Kidney glomerular epithelial cell (primary cell): ENCODE data around the gene HIC1.

Experiments used
- DNase-seq: peaks from one replicate; lab custom pipeline; 2025; lab: John Stamatoyannopoulos, UW

HIC1 gene

DNA sequence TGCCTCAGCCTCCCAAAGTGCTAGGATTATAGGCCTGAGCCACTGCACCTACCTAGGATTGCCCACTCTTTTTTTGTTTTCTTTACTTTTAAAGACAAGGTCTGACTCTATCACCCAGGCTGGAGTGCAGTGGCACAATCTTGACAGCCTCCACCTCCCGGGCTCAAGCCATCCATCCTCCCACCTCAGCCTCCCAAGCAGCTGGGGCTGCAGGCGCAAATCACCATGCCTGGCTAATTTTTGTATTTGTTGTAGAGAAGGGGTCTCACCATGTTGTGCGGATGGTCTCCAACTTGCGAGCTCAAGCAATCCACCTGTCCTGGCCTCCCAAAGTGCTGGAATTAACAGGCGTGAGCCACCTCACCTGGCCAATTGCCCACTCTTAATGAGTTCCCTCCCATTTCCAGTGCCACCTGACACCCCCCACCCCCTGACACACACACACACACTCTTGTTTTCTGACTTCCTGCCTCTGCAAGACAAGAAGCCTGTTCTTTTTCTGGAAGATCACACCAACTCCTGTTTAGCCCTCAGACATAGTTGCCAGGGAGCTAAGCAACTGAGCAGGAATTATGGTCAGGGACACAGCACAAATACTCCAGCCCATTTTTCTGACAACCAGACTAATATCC, 10.5 kb upstream of the HIC1 start:
- no peak for DNase-seq

- no peak for DNase-seq
Observed at GRCh38 chr17:2047590-2047989, 7.3 kb upstream of the HIC1 start.

DNA sequence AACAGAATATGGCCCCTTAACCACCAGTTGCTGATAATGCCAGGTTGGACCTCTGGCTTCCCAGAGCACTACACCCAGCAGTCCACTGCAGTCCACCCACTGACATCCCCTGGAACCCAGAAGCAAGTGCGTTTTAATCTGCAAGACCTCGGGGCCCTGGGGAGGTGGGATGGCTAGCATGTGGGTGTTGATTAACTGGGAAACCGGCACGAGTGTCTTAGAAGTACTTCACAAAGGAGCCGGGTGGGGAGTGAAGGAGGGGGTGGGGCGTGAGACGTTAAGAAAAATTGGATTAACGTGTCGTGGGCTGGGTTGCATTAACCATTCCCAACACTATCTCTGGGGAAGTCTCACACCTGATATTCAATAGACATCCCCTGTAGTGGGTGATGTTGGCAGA, 6.1 kb upstream of the HIC1 start:
- DNase-seq: no peak

DNA sequence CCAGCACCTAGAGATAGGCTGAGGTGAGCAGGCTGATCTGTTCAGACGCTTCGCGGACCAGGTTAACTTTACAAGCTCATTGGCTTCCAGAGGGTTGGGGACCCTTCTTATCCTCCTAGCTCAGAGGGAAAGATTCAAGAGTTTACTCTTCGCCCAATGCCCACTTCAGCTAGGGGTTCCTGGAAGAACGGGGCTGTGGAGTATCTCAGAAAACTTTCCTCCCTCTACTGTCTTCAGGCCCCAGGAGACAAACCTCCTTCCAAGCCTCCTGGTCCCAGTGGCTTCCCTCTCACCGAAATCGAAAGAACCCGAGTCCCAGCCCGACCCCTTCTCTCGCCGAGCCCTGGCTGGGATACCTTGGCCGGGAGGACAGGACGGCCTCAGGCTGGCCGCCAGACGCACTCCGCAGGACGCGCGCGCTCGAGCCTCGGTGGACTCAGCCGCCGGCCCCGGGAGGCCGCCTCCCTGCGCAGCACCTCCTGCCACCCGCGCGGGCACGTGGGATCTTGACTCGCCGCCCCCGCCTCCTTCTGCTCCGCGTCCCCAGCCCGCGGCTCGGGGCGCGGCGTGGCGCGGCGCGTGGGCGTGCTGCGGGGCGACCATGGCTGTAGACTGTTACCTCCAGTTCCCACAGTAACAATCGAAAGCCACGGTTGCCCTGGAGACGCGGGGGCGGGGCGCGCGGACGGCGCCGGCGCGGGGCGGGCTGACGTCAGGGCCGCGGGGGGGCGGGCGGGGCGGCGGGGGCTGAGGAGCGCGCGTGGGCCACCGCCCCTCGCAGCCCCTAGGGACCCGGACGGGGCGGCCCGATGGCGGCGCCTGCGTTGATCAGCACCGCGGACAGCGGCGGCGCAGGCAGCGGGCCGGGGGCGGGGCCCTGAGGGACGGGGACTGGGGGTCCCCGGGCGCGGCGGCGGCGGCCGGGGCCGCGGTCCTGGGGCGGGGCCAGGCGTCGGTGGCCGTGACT, 5.3 kb upstream of the HIC1 start:
- peak; percentile 31 for DNase-seq

GRCh38 chr17:2050300-2051060, 4.4 kb upstream of the HIC1 start:
- no peak for DNase-seq

DNA sequence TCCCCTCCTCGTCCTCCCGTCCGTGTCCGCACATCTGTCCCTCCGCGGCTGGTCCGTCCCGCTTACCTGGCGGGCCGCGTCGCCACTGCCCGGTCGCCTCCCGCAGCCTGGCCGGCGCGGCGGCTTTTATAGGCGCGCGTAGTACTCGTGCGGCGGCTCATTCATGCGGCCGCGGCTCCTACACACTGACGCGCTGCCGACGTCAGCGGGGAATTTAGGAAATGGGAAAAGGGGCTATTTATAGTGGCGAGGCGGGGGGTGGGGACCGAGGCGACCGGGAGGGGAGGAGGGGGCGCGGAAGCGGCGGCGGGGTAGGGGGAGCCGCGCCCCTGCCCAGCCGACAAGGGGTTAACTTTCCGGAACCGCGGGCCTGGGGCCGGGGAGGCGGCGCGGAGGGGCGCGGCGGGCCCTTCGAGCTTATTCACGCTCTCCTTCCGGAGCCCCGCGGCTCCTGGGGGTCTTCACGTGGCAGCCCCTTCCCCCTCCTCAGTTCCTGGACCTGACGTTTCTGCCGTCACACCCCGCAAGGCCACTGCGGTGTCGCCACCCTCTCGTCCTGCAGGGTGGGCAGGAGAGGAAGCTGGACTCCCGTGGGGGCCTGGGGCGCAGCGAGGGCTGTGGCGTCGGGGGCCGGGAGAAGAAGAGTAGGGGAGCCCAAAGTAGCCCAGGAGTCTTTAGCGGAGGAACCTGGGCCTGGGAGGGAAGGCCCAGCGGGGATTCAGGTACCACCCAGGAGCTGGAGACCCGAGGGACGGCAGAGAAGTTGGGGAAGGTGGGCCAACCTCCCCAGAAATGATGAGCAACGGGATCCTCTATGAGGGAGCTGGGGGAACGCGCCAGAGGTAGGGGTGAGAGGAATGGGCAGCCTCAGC, 3.6 kb upstream of the HIC1 start:
- DNase-seq: no peak

GRCh38 chr17:2051933-2052559, 2.9 kb upstream of the HIC1 start:
- no peak for DNase-seq

DNA sequence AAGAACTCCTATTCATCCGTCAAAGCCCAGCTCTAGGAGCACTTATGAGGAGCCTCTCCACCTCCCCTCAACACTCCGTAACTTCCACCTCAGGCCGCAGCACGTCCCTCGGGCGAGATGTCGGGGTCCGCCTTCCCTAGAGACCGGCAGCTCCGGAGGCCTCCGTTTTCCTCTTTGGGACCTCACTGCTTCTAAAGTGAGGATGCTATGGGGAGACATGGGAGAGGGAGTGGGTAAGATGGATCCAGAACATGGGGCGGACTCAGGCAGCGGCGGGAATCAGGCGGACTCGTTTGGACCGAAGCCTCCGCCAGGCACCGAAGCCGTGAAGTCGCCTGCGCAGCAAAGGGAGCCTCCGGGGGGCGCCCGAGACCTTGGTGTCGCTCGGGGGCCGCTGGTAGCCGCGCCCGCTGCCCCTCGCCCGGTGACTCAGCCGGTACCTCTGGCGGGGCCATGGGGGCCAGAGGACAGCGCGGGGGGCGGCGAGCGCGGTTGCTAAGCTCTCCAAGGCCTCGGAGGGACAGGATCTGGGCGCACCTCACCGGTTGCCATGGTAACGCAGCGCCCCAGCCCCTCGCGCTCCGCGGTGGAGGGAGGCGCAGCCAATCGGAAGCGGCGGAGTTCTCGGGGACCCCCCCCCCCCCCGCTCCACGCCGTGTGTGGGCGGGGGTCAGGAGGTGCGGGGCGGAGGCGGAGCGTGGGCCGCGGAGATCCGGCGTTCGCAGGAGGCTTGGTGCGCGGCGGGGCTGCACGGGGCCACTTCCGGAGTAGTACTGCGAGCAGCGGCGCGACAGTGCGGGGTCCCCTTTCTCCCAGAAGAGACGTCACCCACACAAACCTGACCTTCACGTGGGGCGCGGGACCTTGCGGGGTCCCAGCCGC, 1.3 kb upstream of the HIC1 start:
- peak; percentile 13 for DNase-seq

DNA sequence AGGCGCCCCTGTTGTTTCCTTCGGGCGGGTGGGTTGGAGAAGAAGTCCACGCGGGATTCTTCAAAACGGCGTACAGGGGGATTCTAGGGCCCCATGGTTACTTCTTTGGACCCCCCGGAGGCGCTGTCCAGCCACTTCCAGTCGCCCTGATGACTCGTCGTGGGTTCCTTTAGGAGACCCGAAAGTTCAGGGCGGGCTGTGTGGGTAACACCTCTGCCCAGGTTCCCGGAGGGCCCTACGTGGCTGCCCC, 716 bp upstream of the HIC1 start:
- DNase-seq: no peak

GRCh38 chr17:2055292-2056205, 646 bp downstream of the HIC1 start:
- DNase-seq: no peak

DNA sequence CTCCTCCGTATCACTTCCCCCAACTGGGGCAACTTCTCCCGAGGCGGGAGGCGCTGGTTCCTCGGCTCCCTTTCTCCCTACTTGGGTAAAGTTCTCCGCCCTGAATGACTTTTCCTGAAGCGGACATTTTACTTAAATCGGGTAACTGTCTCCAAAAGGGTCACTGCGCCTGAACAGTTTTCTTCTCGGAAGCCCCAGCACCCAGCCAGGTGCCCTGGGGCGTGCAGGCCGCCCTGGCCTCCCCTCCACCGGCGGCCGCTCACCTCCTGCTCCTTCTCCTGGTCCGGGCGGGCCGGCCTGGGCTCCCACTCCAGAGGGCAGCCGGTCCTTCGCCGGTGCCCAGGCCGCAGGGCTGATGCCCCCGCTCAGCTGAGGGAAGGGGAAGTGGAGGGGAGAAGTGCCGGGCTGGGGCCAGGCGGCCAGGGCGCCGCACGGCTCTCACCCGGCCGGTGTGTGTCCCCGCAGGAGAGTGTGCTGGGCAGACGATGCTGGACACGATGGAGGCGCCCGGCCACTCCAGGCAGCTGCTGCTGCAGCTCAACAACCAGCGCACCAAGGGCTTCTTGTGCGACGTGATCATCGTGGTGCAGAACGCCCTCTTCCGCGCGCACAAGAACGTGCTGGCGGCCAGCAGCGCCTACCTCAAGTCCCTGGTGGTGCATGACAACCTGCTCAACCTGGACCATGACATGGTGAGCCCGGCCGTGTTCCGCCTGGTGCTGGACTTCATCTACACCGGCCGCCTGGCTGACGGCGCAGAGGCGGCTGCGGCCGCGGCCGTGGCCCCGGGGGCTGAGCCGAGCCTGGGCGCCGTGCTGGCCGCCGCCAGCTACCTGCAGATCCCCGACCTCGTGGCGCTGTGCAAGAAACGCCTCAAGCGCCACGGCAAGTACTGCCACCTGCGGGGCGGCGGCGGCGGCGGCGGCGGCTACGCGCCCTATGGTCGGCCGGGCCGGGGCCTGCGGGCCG, 1.6 kb downstream of the HIC1 start:
- DNase-seq: no peak

DNA sequence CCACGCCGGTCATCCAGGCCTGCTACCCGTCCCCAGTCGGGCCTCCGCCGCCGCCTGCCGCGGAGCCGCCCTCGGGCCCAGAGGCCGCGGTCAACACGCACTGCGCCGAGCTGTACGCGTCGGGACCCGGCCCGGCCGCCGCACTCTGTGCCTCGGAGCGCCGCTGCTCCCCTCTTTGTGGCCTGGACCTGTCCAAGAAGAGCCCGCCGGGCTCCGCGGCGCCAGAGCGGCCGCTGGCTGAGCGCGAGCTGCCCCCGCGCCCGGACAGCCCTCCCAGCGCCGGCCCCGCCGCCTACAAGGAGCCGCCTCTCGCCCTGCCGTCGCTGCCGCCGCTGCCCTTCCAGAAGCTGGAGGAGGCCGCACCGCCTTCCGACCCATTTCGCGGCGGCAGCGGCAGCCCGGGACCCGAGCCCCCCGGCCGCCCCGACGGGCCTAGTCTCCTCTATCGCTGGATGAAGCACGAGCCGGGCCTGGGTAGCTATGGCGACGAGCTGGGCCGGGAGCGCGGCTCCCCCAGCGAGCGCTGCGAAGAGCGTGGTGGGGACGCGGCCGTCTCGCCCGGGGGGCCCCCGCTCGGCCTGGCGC, 2.4 kb downstream of the HIC1 start:
- no peak for DNase-seq

GRCh38 chr17:2057760-2058585, 3.1 kb downstream of the HIC1 start:
- no peak for DNase-seq

GRCh38 chr17:2058586-2059546, 4.0 kb downstream of the HIC1 start:
- peak; percentile 16 for DNase-seq

GRCh38 chr17:2059547-2060384, 4.9 kb downstream of the HIC1 start:
- DNase-seq: no peak
